Measurements from ENCODE around the gene HDAC4.
A peak's percentile ranks its signal among the peaks of the same experiment; 100 is the strongest.

The HDAC4 gene

DNA sequence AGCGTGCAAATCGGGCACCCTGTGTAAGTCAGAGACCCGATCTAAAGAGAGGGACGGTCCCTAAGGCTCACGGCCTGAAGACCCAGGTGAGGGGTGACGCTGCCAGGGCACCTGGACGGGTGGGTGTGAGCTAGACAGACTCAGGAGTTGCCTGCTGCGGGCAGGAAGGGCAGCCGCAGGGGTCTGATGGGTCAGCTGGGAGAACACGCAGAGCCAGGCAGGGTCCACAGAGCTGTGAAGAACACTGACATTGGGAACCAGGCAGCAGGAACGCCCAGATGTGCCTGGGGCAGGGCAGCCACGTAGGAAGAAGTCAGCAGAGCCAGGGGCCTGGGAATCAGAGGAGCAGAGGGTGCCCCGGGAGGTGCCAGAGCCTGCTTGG lies 25.9 kb downstream of the HDAC4 start:
- peak in 2 of 10 donors; percentile 7 to 50 for DNase-seq
- intact Hi-C loops (cut with DNase I): loop anchor here (10.0 kb wide), 1 partner anchor 610 kb away; no protein-coding TSS in a partner anchor

DNA sequence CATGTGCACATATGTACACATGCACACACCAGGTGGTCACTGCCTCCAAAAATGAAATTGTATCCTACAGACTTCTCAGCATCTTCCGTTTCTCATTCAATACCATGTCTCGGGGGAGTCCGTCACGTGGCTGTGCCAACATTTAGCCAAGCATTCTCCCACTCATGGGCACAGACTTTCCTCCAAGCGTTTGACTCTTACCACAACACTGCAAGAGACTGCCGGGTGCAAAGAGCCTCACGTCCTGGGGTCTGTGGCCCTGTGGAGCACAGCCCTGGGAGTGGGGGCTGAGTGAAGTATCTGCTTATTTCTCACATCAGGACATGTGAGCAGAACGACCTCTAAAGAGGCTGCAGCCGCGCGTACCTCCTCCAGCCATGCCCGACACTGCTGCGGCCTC lies 28.0 kb downstream of the HDAC4 start:
- intact Hi-C loops (cut with DNase I): loop anchor here (10.0 kb wide), 1 partner anchor 612 kb away; no protein-coding TSS in a partner anchor
- peak in 4 of 10 donors; percentile 12 to 75 (median 52) for DNase-seq

DNA sequence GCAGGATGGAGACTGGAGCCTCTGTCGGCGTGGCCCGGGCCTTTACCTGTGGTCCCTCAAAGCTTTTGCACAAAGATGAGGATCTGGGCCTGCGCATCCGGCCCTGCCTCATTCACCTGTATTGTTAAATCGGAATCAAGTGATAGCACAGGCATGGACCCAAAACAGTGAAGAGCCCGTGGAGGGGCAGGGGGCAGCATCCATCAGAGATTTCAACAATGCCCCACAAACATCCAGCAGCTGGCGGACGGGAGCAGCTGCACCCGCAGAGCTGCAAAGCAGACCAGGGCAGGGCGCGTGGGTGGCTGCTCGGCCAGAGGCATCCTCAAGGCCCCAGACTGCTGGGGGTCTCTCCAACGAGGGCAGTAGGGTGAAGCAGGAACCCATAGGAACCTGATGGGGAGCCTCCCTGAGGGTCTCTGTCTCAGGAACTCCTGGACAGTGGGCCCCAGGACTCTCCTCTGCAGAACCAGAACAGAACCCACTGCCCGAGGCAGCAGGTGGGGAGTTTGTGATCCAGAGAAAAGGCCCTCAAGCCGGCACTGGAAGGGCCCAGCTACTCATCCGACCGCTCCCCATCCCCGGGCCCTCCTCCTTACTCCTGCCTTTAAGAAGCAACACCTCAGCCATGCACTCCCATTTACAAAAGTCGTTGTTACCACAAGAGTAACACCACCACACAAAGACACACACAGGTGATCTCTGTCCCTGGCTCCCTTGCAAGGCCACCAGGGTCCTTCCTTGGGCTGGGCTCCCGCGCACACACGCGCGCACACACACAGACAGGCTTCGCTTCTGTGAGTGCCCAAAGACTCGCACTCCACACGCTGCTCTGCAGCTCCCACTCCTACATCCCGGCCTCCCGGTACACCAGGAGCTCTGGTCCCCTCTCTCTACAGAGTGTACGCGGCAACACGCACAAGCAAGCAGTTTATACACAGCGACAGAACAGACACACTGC lies 28.8 kb downstream of the HDAC4 start:
- peak in 4 of 10 donors; percentile 13 to 77 (median 45) for DNase-seq

DNA sequence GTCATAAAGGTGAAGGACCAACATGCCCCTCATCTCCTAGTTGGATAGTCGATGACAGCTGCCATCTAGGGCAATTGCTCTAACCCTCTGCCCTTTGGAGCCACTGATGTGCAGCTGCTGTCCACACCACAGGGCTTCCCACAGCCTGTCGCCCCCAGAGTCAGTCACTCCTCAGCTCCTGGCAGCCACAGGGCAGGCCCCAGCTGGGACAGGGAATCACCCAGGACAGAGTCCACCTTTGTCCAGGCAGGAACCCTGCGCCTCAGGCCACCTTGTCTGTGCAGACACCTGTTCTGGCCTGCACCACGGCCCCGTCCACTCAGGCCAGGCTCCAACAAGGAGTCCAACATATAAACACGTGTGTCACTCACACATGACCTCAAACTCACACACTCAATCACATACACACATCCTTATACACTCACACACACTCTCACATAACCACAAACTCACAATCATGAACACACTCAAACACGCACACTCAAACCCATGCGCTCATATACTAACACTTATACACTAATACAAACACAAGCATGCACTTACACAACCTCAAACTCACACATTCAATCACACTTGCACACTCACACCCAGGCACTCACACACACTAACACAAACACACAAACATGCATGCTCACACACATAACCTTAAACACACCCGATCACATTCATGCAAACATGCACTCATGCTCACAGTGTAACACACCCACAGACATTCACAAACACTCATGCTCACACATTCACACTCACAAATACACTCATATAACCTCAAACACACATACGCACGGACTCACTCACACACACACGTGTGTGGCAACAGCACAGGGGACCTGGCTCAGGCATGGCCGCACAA lies 29.7 kb downstream of the HDAC4 start:
- intact Hi-C loops (cut with DNase I): loop anchor here (10.0 kb wide), 1 partner anchor 614 kb away; no protein-coding TSS in a partner anchor
- peak in 2 of 10 donors; percentile 11 to 39 for DNase-seq

More for the DNA sequence above, 28.8 kb downstream of the HDAC4 start:
- intact Hi-C loops (cut with DNase I): loop anchor here (10.0 kb wide), 1 partner anchor 613 kb away; no protein-coding TSS in a partner anchor

DNA sequence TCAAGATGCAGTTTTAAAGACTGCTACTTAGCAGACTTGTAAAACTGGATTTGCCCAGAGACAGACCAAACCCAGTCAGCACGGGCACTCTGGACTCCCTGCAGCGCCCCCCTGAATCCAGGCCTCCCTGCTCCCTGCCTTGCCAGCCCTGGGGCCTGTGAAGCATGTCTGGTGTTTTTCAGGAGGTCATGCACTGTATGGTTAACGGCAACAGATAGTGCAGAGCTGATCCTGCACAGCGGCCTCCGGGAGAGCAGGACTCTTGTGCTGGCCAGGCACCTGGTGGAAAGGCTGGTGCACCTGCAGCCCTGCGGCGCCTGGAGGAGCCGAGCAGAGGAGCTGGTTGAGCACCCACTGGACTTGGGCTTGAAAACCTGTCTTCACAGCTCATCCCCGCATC lies 30.4 kb downstream of the HDAC4 start:
- peak in 3 of 10 donors; percentile 8 to 76 (median 20) for DNase-seq
- intact Hi-C loops (cut with DNase I): loop anchor here (10.0 kb wide), 1 partner anchor 614 kb away; no protein-coding TSS in a partner anchor

DNA sequence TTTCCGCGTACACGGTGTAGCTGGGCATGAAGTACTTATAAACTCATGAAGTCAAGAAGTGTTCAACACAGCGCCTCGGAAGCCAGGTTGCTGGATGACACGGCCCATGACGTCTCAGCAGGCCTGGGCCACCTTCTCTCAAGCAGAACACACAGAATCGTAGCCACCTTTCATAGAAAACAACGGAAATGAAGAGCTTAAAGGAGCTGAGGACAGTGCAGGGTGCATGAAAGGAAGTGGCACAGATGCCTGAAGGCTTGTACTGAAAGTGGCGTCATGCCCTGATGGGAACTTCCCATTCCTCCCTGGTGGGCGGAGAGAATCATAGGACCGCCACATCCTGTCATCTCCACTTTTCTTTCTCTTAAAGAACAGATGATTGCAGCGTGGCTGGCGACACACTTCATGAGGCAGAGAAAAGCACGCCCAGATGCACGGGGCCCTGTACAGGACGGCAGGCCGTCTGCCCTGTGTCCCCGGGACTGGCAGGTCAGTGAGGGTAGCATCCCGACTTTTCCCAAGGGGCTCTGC lies 31.1 kb downstream of the HDAC4 start:
- intact Hi-C loops (cut with DNase I): loop anchor here (10.0 kb wide), 2 partner anchors 555 to 615 kb away; no protein-coding TSS in a partner anchor
- DNase-seq: peak in 4 of 10 donors; percentile 37 to 89 (median 52)

DNA sequence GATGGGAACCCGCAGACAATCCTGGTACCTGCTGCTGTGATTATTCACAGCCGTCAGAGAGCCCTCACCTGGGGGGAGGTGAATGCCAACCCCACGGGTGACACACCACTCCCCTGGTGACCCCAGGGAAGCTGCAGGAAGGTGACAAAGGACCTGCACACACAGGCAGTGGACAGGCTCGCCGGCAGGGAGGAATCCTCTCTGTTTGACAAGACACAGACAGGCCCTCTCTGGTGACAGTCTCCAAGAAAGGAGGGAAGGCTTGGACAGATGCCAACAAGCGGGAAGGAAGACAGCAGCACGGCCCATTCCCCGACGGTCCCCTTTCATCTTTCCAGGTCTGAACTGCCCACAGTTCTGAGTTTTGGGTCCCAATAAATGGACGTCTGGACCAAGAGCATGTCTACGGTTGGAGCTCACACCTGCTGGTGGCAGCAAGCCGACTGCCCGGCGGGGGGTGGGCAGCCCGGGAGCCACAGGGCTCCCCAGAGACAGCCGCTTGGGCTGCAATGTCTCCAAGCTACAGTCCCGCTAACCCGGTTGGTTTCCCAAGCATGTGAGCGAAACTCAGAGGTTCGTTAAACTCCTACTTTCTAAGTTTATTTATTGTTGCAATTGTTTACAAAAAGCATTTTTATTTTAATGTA lies 31.8 kb downstream of the HDAC4 start:
- DNase-seq: peak in 4 of 10 donors; percentile 10 to 74 (median 35)
- intact Hi-C loops (cut with DNase I): loop anchor here (10.0 kb wide), 1 partner anchor 556 kb away; no protein-coding TSS in a partner anchor

DNA sequence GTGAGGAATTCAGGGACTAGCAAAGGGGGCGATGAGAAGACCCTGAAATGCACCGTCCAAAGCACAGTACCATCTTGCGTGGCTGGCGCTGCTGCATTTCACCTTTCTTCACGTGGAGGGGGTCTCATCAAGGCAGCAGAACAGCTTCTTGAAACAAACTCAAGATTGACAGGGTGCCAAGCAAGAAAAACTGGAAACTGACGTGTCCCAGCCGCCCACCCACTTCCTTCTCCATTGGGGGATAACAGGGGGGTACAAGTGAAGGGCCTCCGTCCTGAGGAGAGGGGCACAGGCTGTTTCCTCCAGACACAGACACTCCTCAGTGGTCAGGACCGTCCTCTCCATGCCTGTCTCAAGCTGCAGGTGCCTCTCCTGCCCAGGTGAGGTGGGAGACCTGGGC lies 32.5 kb downstream of the HDAC4 start:
- DNase-seq: peak in 5 of 10 donors; percentile 1 to 60 (median 30)
- intact Hi-C loops (cut with DNase I): loop anchor here (10.0 kb wide), 1 partner anchor 556 kb away; no protein-coding TSS in a partner anchor

DNA sequence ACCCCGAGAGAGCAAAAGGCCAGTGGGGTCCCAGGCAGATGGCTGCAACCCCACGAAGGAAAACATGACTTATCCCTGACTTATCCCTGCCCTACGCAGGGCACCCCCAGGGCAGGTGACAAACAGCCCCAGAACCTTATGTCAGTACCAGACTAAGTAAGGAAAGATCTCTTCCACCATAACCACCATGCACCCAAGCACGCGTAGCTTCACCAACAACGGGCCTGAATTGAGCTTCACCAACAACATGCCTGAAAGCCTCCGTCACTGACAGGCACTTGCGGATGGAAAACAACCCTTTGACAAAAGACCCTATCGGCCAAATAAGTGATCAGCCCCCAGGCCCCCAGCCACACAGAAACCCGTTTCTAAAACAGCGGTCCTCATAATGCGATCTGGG lies 34.1 kb downstream of the HDAC4 start:
- DNase-seq: peak in 4 of 10 donors; percentile 11 to 41 (median 32)
- intact Hi-C loops (cut with DNase I): loop anchor here (10.0 kb wide), 1 partner anchor 558 kb away; no protein-coding TSS in a partner anchor

DNA sequence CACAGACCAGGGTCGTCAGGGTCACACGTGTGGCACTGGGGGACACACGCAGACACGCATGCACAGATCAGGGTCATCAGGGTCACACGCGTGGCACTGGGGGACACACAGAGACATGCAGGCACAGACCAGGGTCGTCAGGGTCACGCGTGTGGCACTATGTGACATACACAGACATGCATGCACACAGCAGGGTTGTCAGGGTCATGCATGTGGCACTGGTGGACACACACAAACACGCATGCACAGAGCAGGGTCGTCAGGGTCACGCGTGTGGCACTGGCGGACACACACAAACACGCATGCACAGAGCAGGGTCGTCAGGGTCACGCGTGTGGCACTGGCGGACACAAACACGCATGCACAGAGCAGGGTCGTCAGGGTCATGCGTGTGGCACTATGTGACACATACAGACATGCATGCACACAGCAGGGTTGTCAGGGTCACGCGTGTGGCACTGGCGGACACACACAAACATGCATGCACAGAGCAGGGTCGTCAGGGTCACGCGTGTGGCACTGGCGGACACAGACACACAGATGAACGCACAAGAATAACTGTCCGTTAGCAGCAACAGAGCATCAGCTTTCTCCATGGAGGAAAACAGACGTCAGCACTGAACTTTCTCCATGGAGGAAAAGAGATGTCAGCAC lies 34.9 kb downstream of the HDAC4 start:
- peak in 3 of 10 donors; percentile 3 to 67 (median 41) for DNase-seq

DNA sequence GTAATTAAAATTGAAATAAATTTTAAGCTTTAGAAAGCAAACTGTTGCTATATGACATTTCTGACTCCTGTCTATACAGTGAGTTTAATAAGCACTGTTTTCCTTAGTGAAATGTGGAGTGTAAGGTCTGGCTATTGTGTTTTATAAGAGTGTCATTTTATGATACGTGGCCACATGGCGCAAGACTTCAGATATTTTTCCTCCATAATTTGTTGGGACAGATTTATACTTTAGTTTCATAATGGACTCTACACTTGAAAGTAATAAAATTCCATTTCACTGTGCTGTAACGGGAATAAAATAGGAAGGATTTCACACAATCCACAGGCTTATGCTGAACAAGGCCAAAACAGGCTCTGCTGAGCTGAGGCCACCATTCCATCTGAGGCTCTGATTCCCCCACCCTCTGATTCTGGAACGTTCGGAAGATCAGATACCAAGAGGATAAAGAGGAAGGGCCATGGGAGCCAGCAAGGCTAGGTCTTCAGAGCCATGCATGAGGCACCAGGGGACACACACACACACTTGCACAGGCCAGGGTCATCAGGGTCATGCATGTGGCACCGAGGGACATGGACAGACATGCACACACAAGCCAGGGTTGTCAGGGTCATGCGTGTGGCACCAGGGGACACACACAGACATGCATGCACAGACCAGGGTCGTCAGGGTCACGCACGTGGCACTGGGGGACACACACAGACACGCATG lies 35.6 kb downstream of the HDAC4 start:
- intact Hi-C loops (cut with DNase I): loop anchor here (10.0 kb wide), 1 partner anchor 560 kb away; no protein-coding TSS in a partner anchor
- DNase-seq: peak in 1 of 10 donors; percentile 45

More for the DNA sequence above, 34.9 kb downstream of the HDAC4 start:
- intact Hi-C loops (cut with DNase I): loop anchor here (10.0 kb wide), 1 partner anchor 559 kb away; no protein-coding TSS in a partner anchor

DNA sequence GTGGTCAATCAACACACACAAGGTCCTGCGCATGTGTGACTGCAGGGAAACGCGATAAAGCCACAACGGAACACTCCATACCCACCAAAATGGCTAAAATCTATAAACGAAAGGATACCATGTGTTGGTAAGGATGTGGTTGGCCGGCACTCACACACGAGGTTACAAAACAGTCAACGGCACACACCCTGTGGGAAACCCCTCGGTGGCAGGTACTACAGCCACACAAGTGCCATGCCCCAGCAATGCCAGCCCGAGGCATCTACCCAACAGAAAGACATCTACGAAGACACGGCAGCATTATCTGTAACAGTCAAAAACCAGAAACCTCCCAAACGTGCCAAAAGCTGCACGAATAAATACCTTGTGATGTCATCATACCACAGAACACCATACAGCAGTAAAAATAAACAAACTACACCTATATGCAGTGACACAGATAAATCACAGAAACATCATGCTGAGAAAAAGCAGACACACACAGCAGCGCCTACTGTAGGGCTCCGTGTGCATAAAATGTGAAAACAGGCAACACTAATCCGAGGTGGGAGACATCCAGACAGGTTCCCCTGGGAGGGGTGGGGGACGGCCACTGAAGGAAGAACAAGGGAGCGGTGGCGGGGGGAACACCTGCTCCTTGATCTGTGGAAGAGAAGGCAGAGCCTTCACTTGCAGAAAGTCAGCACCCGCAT lies 36.7 kb downstream of the HDAC4 start:
- intact Hi-C loops (cut with DNase I): loop anchor here (10.0 kb wide), 1 partner anchor 561 kb away; no protein-coding TSS in a partner anchor
- no peak for DNase-seq

DNA sequence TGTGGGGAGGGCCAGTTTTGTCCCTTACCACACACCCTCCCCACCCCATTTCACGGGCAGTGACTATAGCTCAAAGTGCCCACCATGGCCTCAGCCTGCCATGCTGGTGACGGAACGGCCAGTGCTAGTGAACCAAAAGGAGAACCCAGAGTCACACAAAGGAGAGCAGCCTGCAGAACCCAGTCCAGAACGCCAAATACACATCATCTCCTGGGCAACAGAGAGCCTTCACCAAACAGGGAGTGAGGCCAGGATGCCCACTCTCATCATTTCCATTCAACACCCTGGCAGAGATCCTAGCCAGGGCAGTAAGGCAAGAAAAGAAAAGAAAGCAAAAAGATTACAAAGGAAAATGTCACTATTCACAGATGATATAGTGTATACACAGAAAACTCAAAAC lies 38.3 kb downstream of the HDAC4 start:
- intact Hi-C loops (cut with DNase I): loop anchor here (10.0 kb wide), 1 partner anchor 562 kb away; no protein-coding TSS in a partner anchor
- DNase-seq: peak in 2 of 10 donors; percentile 14 to 73

DNA sequence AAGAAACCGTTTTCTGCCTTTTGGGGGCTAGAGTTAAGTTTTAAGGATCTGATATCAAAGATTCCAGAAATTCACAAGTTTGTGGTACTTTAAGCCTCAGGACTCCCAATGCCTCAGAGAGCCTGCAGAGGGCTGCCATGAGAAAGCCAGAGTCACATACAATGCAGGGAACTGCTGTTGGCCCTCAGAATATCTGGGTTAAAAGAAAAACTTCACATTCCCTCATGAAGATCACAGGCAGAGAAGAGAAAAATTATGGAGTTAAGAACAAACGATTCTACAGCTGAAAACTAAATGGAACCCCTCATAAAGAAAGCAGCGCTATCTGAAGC lies 39.5 kb downstream of the HDAC4 start:
- intact Hi-C loops (cut with DNase I): loop anchor here (10.0 kb wide), 1 partner anchor 564 kb away; no protein-coding TSS in a partner anchor
- peak in 2 of 10 donors; percentile 17 to 88 for DNase-seq

DNA sequence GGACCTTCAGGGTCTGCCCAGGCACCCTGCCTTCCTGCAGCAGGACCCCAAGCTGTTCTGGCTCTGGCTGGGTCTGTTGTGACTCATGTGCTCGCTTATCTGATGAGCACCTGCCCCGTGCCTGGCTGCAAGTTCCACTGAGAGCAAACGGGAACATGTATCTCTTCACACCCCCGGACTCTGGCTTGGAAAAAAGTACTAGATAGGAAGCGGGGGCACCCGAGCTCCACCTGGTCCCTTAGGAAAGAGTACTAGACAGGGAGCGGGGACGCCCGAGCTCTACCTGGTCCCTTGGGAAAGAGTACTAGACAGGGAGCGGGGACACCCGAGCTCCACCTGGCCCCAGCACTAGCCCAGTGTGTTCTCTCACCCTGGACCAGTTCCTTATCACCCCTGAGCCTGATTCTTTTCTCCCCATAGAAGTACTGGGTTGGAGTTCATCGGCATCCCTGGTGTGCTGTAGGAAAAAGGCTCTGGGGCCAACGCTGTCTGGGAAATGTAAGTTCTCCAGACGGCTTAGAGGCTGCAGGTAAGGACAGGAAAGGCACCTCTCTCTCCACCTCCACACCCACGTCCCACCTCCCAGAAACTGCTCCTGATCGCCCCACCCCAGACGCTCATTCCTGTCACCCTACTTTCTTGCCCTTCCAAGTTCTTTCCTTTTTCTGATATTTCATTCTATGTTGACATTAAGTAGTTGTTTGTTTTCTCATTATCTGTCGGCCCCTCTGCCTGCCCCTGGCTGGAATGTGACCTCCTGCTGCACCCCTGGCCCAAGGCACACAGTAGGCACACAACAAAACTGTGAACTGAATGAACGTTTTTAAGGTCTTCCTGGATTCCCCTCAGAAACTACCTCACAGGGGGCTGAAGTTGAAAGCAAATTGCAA lies 40.2 kb downstream of the HDAC4 start:
- peak in 1 of 10 donors; percentile 63 for DNase-seq

DNA sequence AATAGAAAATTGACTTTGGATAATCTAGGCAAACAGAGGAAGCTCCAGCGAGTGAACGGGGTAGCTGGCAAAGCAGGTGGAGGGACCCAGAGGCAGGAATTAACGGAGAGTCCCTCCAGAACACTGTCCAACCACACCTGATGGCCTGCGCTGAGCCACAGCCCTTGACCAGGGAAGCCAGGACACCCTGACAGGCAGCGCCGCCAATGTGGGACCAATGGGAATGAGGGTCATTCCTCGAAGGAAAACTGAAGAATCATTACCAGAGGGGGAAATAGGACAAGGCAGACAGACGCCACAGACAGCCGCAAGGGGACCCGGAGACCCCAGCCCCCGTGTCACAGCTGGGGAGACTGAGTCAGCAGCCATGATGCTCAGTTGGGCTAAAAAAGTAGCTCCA lies 40.8 kb downstream of the HDAC4 start:
- peak in 1 of 10 donors; percentile 41 for DNase-seq

More for the DNA sequence above, 40.2 kb downstream of the HDAC4 start:
- intact Hi-C loops (cut with DNase I): loop anchor here (10.0 kb wide), 1 partner anchor 564 kb away; no protein-coding TSS in a partner anchor

More for the DNA sequence above, 40.8 kb downstream of the HDAC4 start:
- intact Hi-C loops (cut with DNase I): loop anchor here (10.0 kb wide), 1 partner anchor 565 kb away; no protein-coding TSS in a partner anchor
